Measurements from ENCODE around the gene DHTKD1. TPM values are rescaled to one million over a fixed set of nuclear protein-coding genes. Genes with fewer than 3 reads are reported as not detected.

DHTKD1 gene
- total RNA-seq, 1 experiment from 2014 or later, result 53.2 TPM

DNA sequence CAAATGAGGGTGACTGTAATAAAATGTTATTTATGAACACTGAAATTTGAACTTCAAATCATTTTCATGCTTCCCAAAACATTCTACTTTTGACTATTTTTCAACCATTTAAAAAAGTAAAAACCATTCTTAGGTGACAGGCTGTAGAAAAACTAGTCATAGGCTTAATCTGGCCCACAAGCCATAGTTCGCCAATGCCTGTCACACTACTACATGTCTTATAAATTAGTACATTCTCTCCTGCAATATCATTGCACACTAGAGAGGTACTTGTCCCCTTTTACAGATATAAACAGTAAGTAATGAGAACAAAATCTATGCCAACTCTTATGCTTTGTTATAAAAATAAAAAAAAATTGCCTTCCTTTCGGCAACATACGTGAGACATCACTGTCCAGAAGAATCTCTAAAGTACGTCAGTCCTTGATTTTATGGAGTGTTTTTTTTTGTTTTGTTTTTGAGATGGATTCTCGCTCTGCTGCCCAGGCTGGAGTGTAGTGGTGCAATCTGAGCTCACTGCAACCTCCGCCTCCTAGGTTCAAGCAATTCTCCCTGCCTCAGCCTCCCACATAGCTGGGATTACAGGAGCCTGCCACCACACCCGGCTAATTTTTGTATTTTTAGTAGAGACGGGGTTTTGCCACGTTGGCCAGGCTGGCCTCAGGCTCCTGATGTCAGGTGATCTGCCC is 49.3 kb upstream of the DHTKD1 start:
- H4K5ac ChIP-seq (ENCODE audit: insufficient read length, low read depth, low read length), result no peak overlapping the region
- H3K27me3 Mint-ChIP-seq (ENCODE audit: low read depth), result no peaks in the 10 kb centered on the region
- H3K23me2 ChIP-seq (ENCODE audit: insufficient read length, low read depth, low read length, poor library complexity, severe bottlenecking), result no peaks in the 10 kb centered on the region
- no peak overlapping the region for H3T11ph ChIP-seq (ENCODE audit: low read length)
- no peak overlapping the region for H2BK20ac ChIP-seq (ENCODE audit: low read depth, low read length, poor library complexity, severe bottlenecking)
- no peak overlapping the region for H2AK5ac ChIP-seq (ENCODE audit: insufficient read length, low read length)
- H3K56ac ChIP-seq (ENCODE audit: insufficient read length, low read depth, low read length), result no peak overlapping the region
- H2BK5ac ChIP-seq (ENCODE audit: insufficient read length, low read length), result no peak overlapping the region
- no peak overlapping the region for H3K14ac ChIP-seq (ENCODE audit: insufficient read depth, low read length)
- H4K8ac ChIP-seq (replicated peaks; ENCODE audit: insufficient read length, low read depth, low read length), result no peak overlapping the region
- H2BK120ac ChIP-seq (ENCODE audit: low read depth, low read length, poor library complexity, severe bottlenecking), result no peak overlapping the region
- H3K23ac ChIP-seq (ENCODE audit: insufficient read length, low read depth, low read length), result no peak overlapping the region
- no peaks in the 10 kb centered on the region for H3K27me3 ChIP-seq (ENCODE audit: insufficient read depth, low read length)
- no peak overlapping the region for H3K9ac ChIP-seq (ENCODE audit: extremely low read depth, insufficient read length, low read length)
- H3K18ac ChIP-seq (ENCODE audit: insufficient read length, low read depth, low read length), result no peak overlapping the region
- H3K79me1 ChIP-seq (ENCODE audit: insufficient read depth, low read depth, low read length, poor library complexity, severe bottlenecking), result no peaks in the 10 kb centered on the region
- H2BK12ac ChIP-seq (ENCODE audit: insufficient read length, low read depth, low read length), result no peak overlapping the region
- H4K91ac ChIP-seq (ENCODE audit: insufficient read length, low read depth, low read length), result no peak overlapping the region
- H3K79me2 ChIP-seq (ENCODE audit: insufficient read depth, low read length), result no peaks in the 10 kb centered on the region; the same call in 1 of the 2 replicates
- H3K9me3 Mint-ChIP-seq, result no peaks in the 10 kb centered on the region
- no peak overlapping the region for H3K4me2 ChIP-seq (ENCODE audit: insufficient read depth, insufficient read length, low read length)
- WGBS (ENCODE audit: extremely low coverage, insufficient read length, low lambda C conversion rate), result no CpG with 5 or more reads among the region's 9 CpGs
- H2BK15ac ChIP-seq (ENCODE audit: low read depth, low read length), result no peak overlapping the region
- H3K36me3 Mint-ChIP-seq (ENCODE audit: insufficient read depth in 1 of 3, low read depth in 3 of 3), result peaks cover 3 to 8% (median 4%) of the 10 kb centered on the region in 3 experiments; a peak in 5 of 7 replicates
- no peak for DNase-seq
- H3K27ac Mint-ChIP-seq, result no peak overlapping the region
- no peak overlapping the region for H3K4me3 Mint-ChIP-seq
- TF ChIP-seq, protein P1, sequence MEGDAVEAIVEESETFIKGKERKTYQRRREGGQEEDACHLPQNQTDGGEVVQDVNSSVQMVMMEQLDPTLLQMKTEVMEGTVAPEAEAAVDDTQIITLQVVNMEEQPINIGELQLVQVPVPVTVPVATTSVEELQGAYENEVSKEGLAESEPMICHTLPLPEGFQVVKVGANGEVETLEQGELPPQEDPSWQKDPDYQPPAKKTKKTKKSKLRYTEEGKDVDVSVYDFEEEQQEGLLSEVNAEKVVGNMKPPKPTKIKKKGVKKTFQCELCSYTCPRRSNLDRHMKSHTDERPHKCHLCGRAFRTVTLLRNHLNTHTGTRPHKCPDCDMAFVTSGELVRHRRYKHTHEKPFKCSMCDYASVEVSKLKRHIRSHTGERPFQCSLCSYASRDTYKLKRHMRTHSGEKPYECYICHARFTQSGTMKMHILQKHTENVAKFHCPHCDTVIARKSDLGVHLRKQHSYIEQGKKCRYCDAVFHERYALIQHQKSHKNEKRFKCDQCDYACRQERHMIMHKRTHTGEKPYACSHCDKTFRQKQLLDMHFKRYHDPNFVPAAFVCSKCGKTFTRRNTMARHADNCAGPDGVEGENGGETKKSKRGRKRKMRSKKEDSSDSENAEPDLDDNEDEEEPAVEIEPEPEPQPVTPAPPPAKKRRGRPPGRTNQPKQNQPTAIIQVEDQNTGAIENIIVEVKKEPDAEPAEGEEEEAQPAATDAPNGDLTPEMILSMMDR (conservative IDR thresholded peaks at IDR 0.05), result no peak
- no peaks in the 10 kb centered on the region for H3K4me1 Mint-ChIP-seq
- no peak overlapping the region for H3K4ac ChIP-seq (ENCODE audit: low read depth, low read length)
- H3K27ac ChIP-seq (ENCODE audit: insufficient read length, low read depth, low read length), result no peak overlapping the region
- H4K20me1 ChIP-seq (ENCODE audit: control insufficient read depth, insufficient read depth, insufficient read length), result no peaks in the 10 kb centered on the region
- no peak overlapping the region for H2AFZ ChIP-seq (ENCODE audit: low read length)
- no peaks in the 10 kb centered on the region for H3K9me3 ChIP-seq (ENCODE audit: control insufficient read depth, low read depth, low read length)
- no peaks in the 10 kb centered on the region for H3K4me1 ChIP-seq (ENCODE audit: insufficient read depth, low read length)
